Ureter (tissue), 1 donor: Measurements from ENCODE around the gene RNF149. TPM values are rescaled to one million over a fixed set of nuclear protein-coding genes. Genes with fewer than 3 reads are reported as not detected.
"Not testable (repeated sequence)": the region's sequence is repeated elsewhere in the genome, so short reads cannot be mapped to it uniquely, and the experiment has no call there.

Source experiments
- DNase-seq: peaks from one replicate; pipeline ENCODE4 v3.0.0-alpha.2; 2020; ENCODE audit warnings: low spot score
- total RNA-seq: library from RNA; stranded (reverse); gene quantifications from one replicate; pipeline ENCODE4 v1.2.4, GENCODE V29; 2023
- donor health status: DM: yes; HTN: yes; CAD: no.

Gene RNF149
- total RNA-seq, 1 donor from 2014 or later = 97.3 TPM

GRCh38 chr2:101331202-101331601 is 22.7 kb upstream of the RNF149 start:
- no peak for DNase-seq

DNA sequence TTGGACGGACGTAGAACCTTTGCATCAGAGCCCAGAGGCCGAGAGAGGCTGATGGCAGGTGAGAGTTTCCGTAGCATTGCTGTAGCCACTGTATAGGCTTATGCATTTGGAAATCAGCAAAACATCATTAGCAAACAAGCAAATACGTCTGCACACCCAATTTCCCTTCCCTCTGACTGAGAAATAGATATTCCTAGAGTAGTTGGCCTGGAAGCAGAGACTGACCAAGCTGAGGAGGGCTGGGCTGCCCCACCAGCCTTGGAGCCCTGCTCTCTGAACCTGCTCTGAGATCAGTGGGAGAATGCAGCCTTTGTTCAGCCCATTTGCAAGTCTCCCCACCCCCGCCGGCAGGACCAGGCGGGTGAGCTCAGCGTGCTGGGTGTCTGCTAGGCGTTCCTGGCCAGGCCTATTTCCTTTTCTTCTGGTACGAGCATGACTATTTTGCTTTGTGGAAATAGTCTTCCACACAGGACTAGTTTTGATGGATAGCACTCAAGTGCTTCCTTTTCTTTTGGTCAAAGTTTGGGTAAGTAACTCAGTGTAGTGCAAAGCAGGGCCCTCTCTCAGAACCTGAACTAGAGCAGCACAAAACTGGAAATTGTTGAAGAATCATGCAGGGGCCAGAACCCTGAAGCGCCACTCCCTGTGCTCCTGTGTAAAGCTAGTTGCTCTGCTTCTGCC is 21.9 kb upstream of the RNF149 start:
- no peak for DNase-seq

- no peak for DNase-seq
Observed at GRCh38 chr2:101329026-101329425, 20.5 kb upstream of the RNF149 start.

GRCh38 chr2:101328474-101329007 is 20.0 kb upstream of the RNF149 start:
- DNase-seq = peak; percentile 63

DNA sequence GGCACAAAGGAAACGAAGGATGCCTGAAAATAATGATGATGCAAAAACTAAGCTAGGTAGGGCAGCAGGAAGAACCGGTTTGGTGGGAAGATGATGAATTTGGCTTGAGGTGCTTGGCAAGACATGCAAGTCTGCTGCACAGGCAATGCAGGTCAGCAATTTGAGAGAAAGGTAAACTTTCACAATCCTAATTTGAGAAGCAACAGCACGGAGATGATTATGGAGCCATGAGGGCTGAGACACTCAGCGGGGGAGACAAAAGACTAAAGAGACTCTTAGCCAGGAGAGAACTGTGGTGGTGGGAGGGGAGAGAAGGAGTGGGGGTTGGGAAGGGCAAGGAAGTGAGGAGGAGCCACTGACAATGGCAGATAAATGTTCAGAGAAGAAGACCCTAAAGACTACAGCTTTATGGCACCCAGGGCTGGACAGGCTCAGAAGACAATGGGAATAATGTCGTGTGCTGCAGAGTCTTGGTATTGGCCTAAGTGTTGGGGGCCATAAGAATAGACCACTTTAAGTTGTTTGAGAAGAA is 19.4 kb upstream of the RNF149 start:
- DNase-seq = peak; percentile 86

- no peak for DNase-seq
Observed at GRCh38 chr2:101325425-101325824, 16.9 kb upstream of the RNF149 start.

- not testable (repeated sequence) for DNase-seq
Observed at GRCh38 chr2:101316568-101316967, 8.1 kb upstream of the RNF149 start.

GRCh38 chr2:101311696-101312017 is 3.2 kb upstream of the RNF149 start:
- no peak for DNase-seq

GRCh38 chr2:101310834-101311695 is 2.6 kb upstream of the RNF149 start:
- no peak for DNase-seq

DNA sequence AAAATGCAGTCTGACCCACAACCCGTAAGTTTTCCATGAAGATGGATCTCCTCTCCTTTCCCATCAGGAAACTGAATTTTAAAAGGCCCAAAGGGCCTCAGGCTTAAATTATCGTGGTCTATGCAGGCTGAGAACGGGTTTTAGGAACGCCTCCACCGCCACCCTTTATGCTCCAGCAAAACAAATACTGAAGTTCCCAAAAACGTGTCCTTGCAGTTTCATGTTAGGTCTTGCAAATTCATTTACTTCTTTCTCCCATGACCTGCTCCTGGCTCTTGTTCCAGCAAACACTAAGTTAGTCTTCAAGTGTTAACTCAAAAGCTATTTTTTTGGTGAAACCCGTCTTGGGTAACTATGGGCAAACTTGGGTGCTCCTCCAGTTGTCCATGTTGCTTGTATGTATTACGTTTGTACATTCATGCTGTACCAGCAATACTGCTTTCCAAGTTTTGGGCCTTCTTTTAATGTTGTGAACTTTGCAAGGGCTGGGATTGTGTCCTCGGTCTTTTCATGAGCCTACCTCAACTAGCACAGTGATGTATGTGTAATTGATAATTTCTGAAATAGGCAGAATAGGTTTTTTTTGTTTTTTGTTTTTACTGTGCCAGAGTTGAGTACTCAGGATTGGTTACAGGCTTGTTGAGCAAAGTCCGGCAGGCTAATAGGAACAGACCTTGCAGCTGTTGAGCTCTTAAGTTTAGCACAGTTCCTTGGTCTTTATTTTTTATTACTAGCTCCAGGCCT is 1.8 kb upstream of the RNF149 start:
- no peak for DNase-seq

- DNase-seq = peak; percentile 50
Observed at GRCh38 chr2:101307950-101308431, 510 bp downstream of the RNF149 start.

DNA sequence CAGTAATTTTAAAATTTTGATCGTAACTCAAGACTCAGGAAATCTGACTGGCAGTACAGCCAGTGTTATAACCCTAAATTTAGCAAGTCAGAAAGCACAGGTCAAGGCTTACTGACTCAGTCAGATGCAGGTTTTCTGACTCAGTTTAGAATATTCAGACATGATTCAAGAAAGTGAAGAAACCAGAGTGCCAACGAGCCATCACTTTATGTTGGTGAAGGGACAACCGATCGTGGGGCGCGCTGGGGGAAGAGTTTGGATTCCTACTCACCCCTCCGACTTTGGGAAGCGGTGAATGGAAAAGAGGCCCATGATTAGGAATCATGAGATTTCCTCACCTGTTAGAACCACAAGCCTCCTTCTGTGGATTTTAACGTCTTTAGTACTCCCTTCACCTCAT is 998 bp downstream of the RNF149 start:
- DNase-seq = no peak

DNA sequence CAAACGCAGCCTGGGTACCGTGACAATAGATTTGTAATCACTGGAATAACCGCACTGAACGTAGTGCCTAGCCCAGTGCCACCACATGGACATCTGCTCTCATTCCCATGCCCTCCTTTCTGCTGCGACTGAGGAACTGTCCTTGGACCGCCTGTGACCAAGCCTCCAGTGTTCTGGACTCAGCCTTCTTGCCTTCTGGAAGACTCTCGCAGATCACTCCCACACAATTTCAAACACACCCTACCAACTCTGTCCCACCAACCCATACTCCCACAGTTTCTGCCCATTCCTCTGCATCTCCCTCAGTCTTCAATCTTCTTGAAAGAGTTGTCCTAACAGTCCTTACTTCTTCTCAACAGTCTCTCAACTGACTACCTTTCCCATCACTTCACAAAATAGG is 2.1 kb downstream of the RNF149 start:
- no peak for DNase-seq

DNA sequence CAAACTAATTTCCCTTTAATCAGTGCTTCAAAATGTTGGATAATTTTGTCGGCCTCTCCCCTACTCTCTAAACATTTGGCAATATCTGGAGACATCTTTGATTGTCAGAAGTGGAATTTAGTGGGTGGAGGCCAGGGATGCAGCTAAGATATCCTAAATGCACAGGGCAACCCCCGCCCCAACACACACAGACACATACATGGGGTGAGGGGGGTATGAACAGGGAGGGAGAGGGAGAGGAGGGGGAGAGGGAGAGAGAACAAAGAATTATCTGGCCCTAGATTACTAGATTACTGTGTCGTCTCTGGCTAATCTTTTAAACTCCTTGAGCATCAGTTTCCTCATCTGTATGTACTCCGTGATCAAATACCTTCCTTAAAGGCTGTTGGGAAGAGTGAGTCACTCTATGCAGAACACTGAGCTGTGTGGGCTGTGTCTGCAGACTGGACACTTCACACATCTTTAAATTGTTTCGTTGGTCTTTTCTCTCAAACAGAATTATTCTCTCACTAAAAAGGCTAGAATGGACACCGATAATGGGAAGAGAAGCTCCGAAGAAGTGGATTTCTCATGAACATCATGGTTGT is 2.9 kb downstream of the RNF149 start:
- DNase-seq = no peak

GRCh38 chr2:101305035-101305434 is 3.5 kb downstream of the RNF149 start:
- DNase-seq = no peak

DNA sequence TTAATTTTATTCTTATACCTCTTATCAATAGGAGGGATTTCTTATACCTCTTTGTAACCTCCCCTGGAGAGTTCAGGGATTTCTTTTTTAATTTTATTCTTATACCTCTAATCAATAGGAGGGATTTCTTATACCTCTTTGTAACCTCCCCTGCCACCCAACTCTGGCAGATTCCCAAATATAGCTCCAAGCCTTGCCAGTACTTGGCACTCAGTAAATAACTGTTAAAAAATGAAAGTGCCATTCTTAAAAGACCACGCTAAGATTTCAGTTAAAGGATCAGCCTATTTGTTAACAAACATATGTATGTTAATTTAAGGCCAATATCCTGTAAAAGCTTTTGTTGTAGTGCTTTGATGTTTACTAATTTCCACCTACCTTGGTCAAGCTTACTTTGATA is 4.8 kb downstream of the RNF149 start:
- DNase-seq = no peak

- DNase-seq = no peak
Observed at GRCh38 chr2:101302016-101302415, 6.5 kb downstream of the RNF149 start.

- DNase-seq = no peak
Observed at GRCh38 chr2:101300836-101301235, 7.7 kb downstream of the RNF149 start.

DNA sequence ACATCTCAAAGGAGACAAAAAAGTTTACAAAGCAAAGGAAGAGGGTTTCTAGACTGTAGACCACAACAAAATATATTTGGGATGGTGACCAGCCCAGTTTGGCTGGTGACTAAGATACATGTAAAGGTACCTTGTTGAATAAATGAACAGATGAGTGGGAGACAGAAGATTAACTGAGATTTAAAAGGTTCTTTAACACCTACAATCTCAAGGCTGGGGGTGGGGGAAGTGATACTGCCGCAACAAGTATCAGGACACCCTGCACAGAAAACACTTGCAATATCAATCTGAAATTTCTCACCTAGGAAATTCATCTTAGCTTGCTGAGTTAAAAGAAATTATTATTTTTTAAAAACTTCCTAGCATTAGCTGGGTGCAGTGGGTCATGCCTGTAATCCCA is 8.3 kb downstream of the RNF149 start:
- no peak for DNase-seq

DNA sequence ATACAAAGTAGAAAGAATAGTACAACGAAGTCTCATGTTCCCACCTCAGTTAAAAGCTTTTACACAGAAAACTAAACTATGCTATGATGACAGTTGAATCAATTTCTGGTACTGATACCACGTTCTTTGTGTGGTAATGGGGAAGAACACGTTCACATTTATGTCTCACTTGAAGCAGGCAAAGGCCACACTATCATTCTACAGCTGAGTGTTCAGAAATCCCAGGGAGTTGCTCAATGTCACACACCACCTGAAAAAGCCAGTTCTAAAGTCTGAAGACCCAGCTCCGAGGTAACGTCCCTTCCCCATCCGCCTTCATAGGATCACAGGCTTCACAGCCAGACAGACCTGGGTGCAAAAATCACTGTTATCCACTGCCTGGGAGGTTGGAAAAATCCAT is 8.9 kb downstream of the RNF149 start:
- DNase-seq = no peak

DNA sequence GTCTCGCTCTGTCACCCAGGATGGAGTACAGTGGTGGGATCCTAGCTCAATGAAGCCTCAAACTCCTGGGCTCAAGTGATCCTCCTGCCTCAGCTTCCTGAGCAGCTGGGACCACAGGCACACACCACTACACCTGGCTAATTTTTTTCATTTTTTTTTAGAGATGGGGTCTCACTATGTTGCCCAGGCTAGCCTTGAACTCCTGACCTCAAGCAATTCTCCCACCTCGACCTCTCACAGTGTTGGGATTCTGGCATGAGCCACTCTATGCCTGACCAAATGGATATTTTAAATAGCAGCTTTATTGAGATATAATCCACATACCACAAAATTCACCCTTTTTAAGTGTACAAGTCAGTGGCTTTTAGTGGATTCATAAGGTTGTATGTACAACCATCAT is 11.1 kb downstream of the RNF149 start:
- no peak for DNase-seq

- DNase-seq = no peak
Observed at GRCh38 chr2:101296371-101296770, 12.1 kb downstream of the RNF149 start.
